Measurements from ENCODE around the gene ALOXE3.

ALOXE3 gene

DNA sequence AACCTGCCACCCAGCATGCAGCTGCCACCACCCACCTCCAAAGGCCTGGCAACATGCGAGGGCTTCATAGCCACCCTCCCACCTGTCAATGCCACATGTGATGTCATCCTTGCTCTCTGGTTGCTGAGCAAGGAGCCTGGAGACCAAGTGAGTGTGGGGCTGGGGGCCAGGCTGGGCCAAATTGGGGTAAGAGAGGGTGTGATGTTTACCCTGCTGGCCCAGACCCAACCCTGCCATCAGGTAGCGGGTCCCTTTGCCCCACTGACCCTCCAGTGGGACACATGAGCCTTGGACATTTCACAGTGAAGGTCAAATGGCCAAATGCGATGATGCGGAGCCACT lies 70.6 kb downstream of the ALOXE3 start:
- DNase-seq (ENCODE audit: low spot score): no peak

DNA sequence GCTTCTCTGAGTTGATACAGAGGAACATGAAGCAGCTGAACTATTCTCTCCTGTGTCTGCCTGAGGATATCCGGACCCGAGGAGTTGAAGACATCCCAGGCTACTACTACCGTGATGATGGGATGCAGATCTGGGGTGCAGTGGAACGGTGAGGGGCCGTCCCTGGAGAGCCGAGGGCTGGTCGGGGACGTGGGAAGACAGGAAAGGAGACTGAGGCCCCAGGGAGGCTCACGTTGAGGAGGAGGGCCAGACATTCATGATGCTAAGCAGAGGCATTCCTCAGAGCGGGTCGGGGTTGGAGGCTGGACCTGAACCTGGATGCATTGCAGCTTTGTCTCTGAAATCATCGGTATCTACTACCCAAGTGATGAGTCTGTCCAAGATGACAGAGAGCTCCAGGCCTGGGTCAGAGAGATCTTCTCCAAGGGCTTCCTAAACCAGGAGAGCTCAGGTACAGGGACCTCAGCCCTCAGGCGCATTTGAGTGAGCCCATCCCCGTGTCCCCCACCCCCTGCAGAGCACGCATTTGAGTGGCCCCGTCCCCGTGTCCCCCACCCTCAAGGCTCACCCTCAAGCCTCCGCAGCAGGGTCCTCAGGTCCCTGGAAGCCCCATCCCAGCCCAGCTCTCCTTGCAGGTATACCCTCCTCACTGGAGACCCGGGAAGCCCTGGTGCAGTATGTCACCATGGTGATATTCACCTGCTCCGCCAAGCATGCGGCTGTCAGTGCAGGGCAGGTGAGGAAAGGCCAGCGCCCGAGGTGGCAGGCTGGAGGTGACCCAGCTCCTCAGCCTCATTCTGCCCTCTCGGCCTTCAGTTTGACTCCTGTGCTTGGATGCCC lies 71.2 kb downstream of the ALOXE3 start:
- no peak for DNase-seq (ENCODE audit: low spot score)

DNA sequence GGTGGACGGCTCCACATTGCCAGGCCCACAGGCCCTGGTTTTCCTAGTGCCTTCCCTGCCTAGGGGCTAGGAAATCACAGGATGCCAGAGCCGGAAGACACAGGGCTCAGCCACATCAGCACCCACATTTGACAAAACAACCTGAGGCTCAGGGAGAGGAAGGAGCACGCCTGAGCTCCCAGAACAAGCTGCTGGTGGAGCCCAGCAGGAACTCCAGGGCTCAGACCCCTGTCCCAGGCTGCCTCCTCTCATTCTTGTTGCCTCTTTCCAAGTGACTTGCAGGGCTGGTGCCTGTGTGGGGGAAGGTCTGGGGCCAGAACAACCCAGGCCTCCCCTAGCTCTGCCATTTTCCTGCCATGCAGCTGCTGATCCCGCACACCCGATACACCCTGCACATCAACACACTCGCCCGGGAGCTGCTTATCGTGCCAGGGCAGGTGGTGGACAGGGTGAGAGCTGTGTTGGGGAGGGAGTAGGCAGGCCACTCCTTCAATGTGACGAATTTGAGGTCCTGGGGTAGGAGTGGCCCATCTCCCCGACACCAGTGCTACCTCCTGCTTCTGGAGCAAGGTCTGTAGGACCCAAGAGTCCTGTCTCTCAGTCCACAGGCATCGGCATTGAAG lies 71.9 kb downstream of the ALOXE3 start:
- DNase-seq (ENCODE audit: low spot score): no peak

All from HuH-7 (cell line).